Measurements from ENCODE around the gene SYTL2. TPM values are rescaled to one million over a fixed set of nuclear protein-coding genes. Genes with fewer than 3 reads are reported as not detected.

SYTL2 gene
- total and polyA plus RNA-seq, 4 experiments from 2014 or later, result 3.9 to 35.7 (median 28.2) TPM

GRCh38 chr11:85705800-85706199, 105.1 kb downstream of the SYTL2 start:
- Histone ChIP-seq H3K9me3 (ENCODE audit: control insufficient read depth in 1 of 2, low read length in 2 of 2) (no peaks in the 10 kb centered on the region), H3K27me3 (ENCODE audit: insufficient read depth, low read length) (no peaks in the 10 kb centered on the region), H3K4me3 (ENCODE audit: low read length in 2 of 2) (no peak overlapping the region), H3K36me3 (ENCODE audit: insufficient read depth, low read length) (no peaks in the 10 kb centered on the region), H3K27ac (ENCODE audit: low read depth, low read length) (no peak overlapping the region), H3K4me1 (ENCODE audit: insufficient read depth, low read length) (peaks cover 6% of the 10 kb centered on the region)
- ChIA-PET CTCF (ENCODE audit: partially characterized antibody) (no interaction called here), POLR2A (ENCODE audit: partially characterized antibody) (no interaction called here)
- no peaks in the 10 kb centered on the region for H3K9me3 Mint-ChIP-seq
- no peak for DNase-seq
- intact Hi-C loops (cut with micrococcal nuclease), result no loop called here
- H3K36me3 Mint-ChIP-seq, result peaks cover 15 to 34% of the 10 kb centered on the region in 2 donors
- no peaks in the 10 kb centered on the region for H3K27me3 Mint-ChIP-seq
- H3K4me3 Mint-ChIP-seq, result no peak overlapping the region
- peak overlapping the region in 1 of 7 donors; percentile 59 for H3K27ac Mint-ChIP-seq
- H3K4me1 Mint-ChIP-seq, result peaks cover under 1 to 10% (median 2%) of the 10 kb centered on the region in 4 donors

GRCh38 chr11:85704967-85705366, 106.0 kb downstream of the SYTL2 start:
- no peaks in the 10 kb centered on the region for H3K27me3 Mint-ChIP-seq
- intact Hi-C loops (cut with micrococcal nuclease), result no loop called here
- no peaks in the 10 kb centered on the region for H3K27me3 ChIP-seq (ENCODE audit: insufficient read depth, low read length)
- peak overlapping the region in 2 of 7 donors; percentile 2 to 44 for H3K27ac Mint-ChIP-seq
- no peaks in the 10 kb centered on the region for H3K9me3 ChIP-seq (ENCODE audit: control insufficient read depth in 1 of 2, low read length in 2 of 2)
- ChIA-PET POLR2A (ENCODE audit: partially characterized antibody) (no interaction called here), CTCF (ENCODE audit: partially characterized antibody) (no interaction called here)
- no peaks in the 10 kb centered on the region for H3K9me3 Mint-ChIP-seq
- H3K36me3 ChIP-seq (ENCODE audit: insufficient read depth, low read length), result no peaks in the 10 kb centered on the region
- H3K4me1 Mint-ChIP-seq, result peaks cover 8 to 19% (median 11%) of the 10 kb centered on the region in 4 donors
- H3K4me1 ChIP-seq (ENCODE audit: insufficient read depth, low read length), result peaks cover 15% of the 10 kb centered on the region
- H3K4me3 Mint-ChIP-seq, result no peak overlapping the region
- H3K27ac ChIP-seq (ENCODE audit: low read depth, low read length), result no peak overlapping the region
- H3K36me3 Mint-ChIP-seq, result peaks cover 14 to 34% of the 10 kb centered on the region in 2 donors
- no peak for DNase-seq
- H3K4me3 ChIP-seq (ENCODE audit: low read length in 2 of 2), result no peak overlapping the region

- H3K36me3 Mint-ChIP-seq, result peaks cover 17 to 24% of the 10 kb centered on the region in 2 donors
- peaks cover 25% of the 10 kb centered on the region for H3K4me1 ChIP-seq (ENCODE audit: insufficient read depth, low read length)
- intact Hi-C loops (cut with micrococcal nuclease), result loop anchor here (2.0 to 10.0 kb wide), 2 partner anchors 51 to 295 kb away; no protein-coding TSS in a partner anchor
- H3K27ac Mint-ChIP-seq, result peak overlapping the region; percentile 40 to 87 (median 68)
- peak overlapping the region in 7 of 8 donors; percentile 32 to 72 (median 61) for H3K4me3 Mint-ChIP-seq
- H3K27ac ChIP-seq (ENCODE audit: low read depth, low read length), result no peak overlapping the region
- peak in 4 of 5 donors; percentile 32 to 53 (median 40) for DNase-seq
- H3K4me3 ChIP-seq (ENCODE audit: low read length in 2 of 2), result peak overlapping the region in 1 of 2 donors; percentile 7
- H3K4me1 Mint-ChIP-seq, result peaks cover 21 to 32% (median 23%) of the 10 kb centered on the region in 4 donors
- H3K36me3 ChIP-seq (ENCODE audit: insufficient read depth, low read length), result no peaks in the 10 kb centered on the region
- H3K9me3 ChIP-seq (ENCODE audit: control insufficient read depth in 1 of 2, low read length in 2 of 2), result no peaks in the 10 kb centered on the region
- ChIA-PET POLR2A (ENCODE audit: partially characterized antibody) (interaction anchor here (0.6 to 1.8 kb wide), 9 partner anchors 9 to 163 kb away, joined by 3 to 5 read pairs (median 3); partner anchors contain the start of genes CCDC83, SYTL2 and TMEM126A), CTCF (ENCODE audit: partially characterized antibody) (interaction anchor here (1.3 to 4.2 kb wide), 4 partner anchors 13 to 155 kb away, joined by 3 to 20 read pairs (median 8); partner anchors contain the start of gene CCDC83)
- H3K9me3 Mint-ChIP-seq, result no peaks in the 10 kb centered on the region
- H3K27me3 Mint-ChIP-seq, result no peaks in the 10 kb centered on the region
- H3K27me3 ChIP-seq (ENCODE audit: insufficient read depth, low read length), result no peaks in the 10 kb centered on the region
Measured at GRCh38 chr11:85699957-85700741, 110.8 kb downstream of the SYTL2 start.

DNA sequence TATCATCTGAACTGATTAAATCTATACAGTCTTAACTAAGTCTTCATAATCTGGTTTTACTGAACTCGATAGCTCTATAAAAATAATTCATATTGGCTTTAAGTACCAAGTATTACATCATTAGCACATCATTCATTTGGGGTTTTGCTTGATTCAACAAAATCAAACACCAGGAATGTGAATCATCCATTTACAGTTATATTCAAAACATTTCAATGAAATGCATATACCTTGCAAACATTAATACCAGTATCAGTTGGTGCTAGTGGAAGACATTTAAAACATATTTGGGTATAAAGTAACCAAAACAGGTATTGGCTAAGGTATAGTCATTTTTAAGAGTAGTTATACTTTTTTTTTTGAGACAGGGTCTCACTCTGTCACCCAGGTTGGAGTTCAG, 112.7 kb downstream of the SYTL2 start:
- no peak overlapping the region for H3K27ac ChIP-seq (ENCODE audit: low read depth, low read length)
- peaks cover 21 to 29% (median 23%) of the 10 kb centered on the region in 4 donors for H3K4me1 Mint-ChIP-seq
- ChIA-PET POLR2A (ENCODE audit: partially characterized antibody) (interaction anchor here (0.6 to 1.7 kb wide), 3 partner anchors 55 to 125 kb away, joined by 3 to 4 read pairs (median 4); no protein-coding TSS in a partner anchor), CTCF (ENCODE audit: partially characterized antibody) (interaction anchor here (0.8 to 4.2 kb wide), 8 partner anchors 9 to 593 kb away, joined by 3 to 20 read pairs (median 4); partner anchors contain the start of gene CCDC83)
- H3K4me1 ChIP-seq (ENCODE audit: insufficient read depth, low read length), result peaks cover 25% of the 10 kb centered on the region
- H3K36me3 ChIP-seq (ENCODE audit: insufficient read depth, low read length), result no peaks in the 10 kb centered on the region
- DNase-seq, result no peak
- no peak overlapping the region for H3K4me3 ChIP-seq (ENCODE audit: low read length in 2 of 2)
- H3K4me3 Mint-ChIP-seq, result no peak overlapping the region
- no peaks in the 10 kb centered on the region for H3K9me3 ChIP-seq (ENCODE audit: control insufficient read depth in 1 of 2, low read length in 2 of 2)
- intact Hi-C loops (cut with micrococcal nuclease), result loop anchor here (10.0 kb wide), 1 partner anchor 297 kb away; no protein-coding TSS in a partner anchor
- H3K9me3 Mint-ChIP-seq, result no peaks in the 10 kb centered on the region
- no peaks in the 10 kb centered on the region for H3K27me3 ChIP-seq (ENCODE audit: insufficient read depth, low read length)
- no peaks in the 10 kb centered on the region for H3K27me3 Mint-ChIP-seq
- H3K27ac Mint-ChIP-seq, result no peak overlapping the region
- peaks cover 15 to 21% of the 10 kb centered on the region in 2 donors for H3K36me3 Mint-ChIP-seq

DNA sequence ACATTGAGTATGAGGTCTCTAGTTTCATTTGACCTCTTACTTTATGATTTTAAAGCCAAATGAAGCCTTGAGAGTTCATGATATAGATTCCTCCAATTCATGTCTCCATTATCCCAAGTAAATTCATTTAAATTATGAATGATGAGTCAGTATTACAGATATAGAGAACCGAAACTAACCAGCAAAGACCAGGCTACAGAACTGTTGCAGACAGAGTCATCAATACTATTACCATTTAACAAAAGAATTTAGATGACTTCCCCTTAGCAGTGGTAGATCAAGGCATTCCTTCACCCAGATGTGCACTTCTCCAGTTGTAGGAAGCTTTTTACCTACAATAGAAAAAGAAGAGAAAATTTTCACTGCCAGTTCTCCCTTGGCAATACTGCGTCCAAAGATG, 113.2 kb downstream of the SYTL2 start:
- ChIA-PET POLR2A (ENCODE audit: partially characterized antibody) (interaction anchor here (0.9 to 1.7 kb wide), 2 partner anchors 100 to 111 kb away, joined by 3 to 4 read pairs; no protein-coding TSS in a partner anchor), CTCF (ENCODE audit: partially characterized antibody) (interaction anchor here (1.0 to 4.2 kb wide), 6 partner anchors 9 to 594 kb away, joined by 3 to 20 read pairs (median 4); no protein-coding TSS in a partner anchor)
- Mint-ChIP-seq H3K36me3 (peaks cover 11 to 24% of the 10 kb centered on the region in 2 donors), H3K27ac (peak overlapping the region in 3 of 7 donors; percentile 26 to 72 (median 32)), H3K4me1 (peaks cover 21 to 27% (median 23%) of the 10 kb centered on the region in 4 donors), H3K4me3 (no peak overlapping the region), H3K9me3 (no peaks in the 10 kb centered on the region), H3K27me3 (no peaks in the 10 kb centered on the region)
- intact Hi-C loops (cut with micrococcal nuclease), result loop anchor here (10.0 kb wide), 1 partner anchor 297 kb away; no protein-coding TSS in a partner anchor
- no peak for DNase-seq
- H3K4me3 ChIP-seq (ENCODE audit: low read length in 2 of 2), result no peak overlapping the region
- no peaks in the 10 kb centered on the region for H3K9me3 ChIP-seq (ENCODE audit: control insufficient read depth in 1 of 2, low read length in 2 of 2)
- peaks cover 25% of the 10 kb centered on the region for H3K4me1 ChIP-seq (ENCODE audit: insufficient read depth, low read length)
- H3K36me3 ChIP-seq (ENCODE audit: insufficient read depth, low read length), result no peaks in the 10 kb centered on the region
- no peak overlapping the region for H3K27ac ChIP-seq (ENCODE audit: low read depth, low read length)
- H3K27me3 ChIP-seq (ENCODE audit: insufficient read depth, low read length), result no peaks in the 10 kb centered on the region

DNA sequence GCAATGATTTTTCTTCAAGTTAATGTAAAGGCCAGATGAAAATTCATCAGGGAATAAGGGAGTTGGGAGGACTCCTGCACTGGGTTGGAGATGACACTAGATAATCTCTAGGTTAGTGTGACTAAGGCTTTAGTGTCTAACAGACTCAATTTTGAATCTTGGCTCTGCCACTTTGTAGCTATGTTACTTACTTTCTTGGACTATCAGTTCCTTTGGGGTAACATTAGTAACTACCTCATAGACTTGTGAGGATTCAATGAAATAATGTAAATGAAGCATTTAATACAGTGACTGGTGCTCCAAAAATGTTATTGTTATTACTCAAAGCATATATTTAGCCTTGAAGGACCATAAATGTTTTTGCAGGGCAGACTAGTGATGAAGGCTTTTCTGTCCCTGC, 115.4 kb downstream of the SYTL2 start:
- Histone ChIP-seq H3K27ac (ENCODE audit: low read depth, low read length) (no peak overlapping the region), H3K4me1 (ENCODE audit: insufficient read depth, low read length) (peaks cover 16% of the 10 kb centered on the region), H3K36me3 (ENCODE audit: insufficient read depth, low read length) (no peaks in the 10 kb centered on the region), H3K27me3 (ENCODE audit: insufficient read depth, low read length) (no peaks in the 10 kb centered on the region), H3K4me3 (ENCODE audit: low read length in 2 of 2) (no peak overlapping the region), H3K9me3 (ENCODE audit: control insufficient read depth in 1 of 2, low read length in 2 of 2) (no peaks in the 10 kb centered on the region)
- no peaks in the 10 kb centered on the region for H3K27me3 Mint-ChIP-seq
- no peak for DNase-seq
- H3K27ac Mint-ChIP-seq, result peak overlapping the region in 1 of 7 donors; percentile 11
- CTCF ChIA-PET (ENCODE audit: partially characterized antibody), result interaction anchor here (0.7 to 5.6 kb wide), 17 partner anchors 9 to 305 kb away, joined by 3 to 49 read pairs (median 4); partner anchors contain the start of genes CCDC83 and CCDC89
- no peaks in the 10 kb centered on the region for H3K9me3 Mint-ChIP-seq
- no peak overlapping the region for H3K4me3 Mint-ChIP-seq
- H3K36me3 Mint-ChIP-seq, result peaks cover 12 to 30% of the 10 kb centered on the region in 2 donors
- POLR2A ChIA-PET (ENCODE audit: partially characterized antibody), result interaction anchor here (0.9 to 1.6 kb wide), 3 partner anchors 30 to 159 kb away, joined by 3 to 5 read pairs (median 4); partner anchors contain the start of gene CREBZF
- intact Hi-C loops (cut with micrococcal nuclease), result loop anchor here (2.0 to 10.0 kb wide), 2 partner anchors 57 to 299 kb away; no protein-coding TSS in a partner anchor
- peaks cover 18 to 23% (median 20%) of the 10 kb centered on the region in 4 donors for H3K4me1 Mint-ChIP-seq

Measured in CD4-positive, alpha-beta memory T cell (primary cell).